DMS53 (cell line): ENCODE data around the gene PTPRM.
"Not testable (repeated sequence)": the region's sequence is repeated elsewhere in the genome, so short reads cannot be mapped to it uniquely, and the experiment has no call there.

Experiments used
- DNase-seq: peaks from one replicate; lab custom pipeline; 2025; lab: John Stamatoyannopoulos, UW

PTPRM gene

DNA sequence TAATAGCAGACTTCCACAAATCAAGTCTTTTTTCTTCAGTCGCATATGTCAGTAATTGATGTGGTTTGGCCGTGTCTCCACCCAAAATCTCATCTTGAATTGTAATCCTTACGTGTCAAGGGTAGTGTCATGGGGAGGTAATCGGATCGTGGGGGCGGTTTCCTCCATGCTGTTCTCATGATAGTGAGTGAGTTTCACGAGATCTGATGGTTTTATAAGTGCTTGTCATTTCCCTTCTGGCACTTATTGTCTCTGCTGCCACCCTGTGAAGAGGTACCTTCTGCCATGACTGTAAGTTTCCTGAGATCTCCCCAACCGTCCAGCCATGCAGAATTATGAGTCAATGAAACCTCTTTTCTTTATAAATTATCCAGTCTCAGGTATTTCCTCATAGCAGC is 478.8 kb downstream of the PTPRM start:
- DNase-seq: no peak

DNA sequence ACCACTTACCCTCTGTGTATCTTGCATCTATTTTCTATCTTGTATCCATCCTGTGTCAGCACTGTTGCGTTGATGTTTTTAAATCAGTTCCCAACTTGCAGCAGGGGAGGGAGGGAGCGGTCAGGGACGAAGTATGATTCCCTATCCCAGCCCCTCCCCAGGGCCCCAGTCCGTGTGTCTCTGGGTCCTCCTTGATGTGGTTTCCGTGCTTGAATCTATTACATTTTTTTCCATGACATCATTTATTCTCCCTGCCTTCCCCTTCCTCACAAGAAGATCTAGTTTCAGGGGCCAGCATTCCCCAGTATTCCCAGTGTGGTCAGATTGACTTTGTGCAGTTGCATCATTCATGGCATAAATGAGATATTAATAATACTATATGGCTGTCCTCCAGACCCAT is 479.3 kb downstream of the PTPRM start:
- DNase-seq: no peak

DNA sequence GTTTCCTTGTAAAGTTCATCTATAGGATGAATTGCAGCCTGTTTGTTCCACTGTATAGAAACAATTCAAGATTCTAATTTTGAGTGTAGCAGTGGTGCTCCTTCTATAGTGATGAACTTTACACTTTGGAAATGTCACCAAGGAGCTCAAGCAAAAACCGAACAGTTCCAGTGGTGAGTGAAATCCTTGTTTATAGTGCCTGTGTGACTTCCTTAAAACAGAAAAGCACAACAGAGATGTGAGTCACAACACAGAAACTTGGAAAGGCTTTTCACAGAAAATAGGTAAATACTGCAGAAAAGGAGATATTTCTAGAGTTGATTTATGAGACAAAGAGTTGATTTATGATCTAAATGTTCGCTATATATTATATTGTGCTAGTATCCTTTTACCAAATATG is 482.0 kb downstream of the PTPRM start:
- DNase-seq: peak; percentile 53

DNA sequence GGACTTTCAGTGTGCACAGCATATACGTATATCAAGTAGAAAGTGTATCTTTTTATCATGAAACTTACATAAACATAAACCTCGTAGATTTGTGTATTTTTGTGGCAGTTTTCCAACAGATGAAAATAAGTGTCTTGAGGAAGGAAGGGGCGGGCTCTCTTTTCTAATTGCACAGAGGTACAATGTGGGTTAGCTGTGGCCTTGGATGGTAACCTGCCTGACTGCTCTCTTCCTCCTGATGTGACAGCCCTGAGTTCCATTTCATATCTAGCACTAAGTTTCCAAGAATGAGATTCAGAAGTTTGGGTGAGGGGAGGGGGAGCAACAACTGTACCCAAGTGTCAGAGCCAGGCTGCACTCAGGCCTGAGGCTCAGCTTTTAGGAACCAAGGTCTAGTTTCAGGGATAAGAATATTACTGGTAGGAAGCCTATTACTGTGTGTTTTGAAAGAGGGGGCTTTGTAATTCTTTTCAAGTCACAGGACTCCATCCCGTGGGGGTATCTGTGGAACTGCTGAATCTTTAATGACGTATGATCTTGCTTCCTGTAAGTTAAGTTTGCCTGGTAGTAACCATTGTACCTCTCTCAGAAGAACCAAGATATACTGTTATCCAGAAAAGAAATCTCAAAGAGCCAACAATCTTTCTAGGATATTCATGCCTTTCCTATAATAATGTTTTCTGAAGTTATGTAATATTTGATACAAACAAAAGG is 483.7 kb downstream of the PTPRM start:
- no peak for DNase-seq

DNA sequence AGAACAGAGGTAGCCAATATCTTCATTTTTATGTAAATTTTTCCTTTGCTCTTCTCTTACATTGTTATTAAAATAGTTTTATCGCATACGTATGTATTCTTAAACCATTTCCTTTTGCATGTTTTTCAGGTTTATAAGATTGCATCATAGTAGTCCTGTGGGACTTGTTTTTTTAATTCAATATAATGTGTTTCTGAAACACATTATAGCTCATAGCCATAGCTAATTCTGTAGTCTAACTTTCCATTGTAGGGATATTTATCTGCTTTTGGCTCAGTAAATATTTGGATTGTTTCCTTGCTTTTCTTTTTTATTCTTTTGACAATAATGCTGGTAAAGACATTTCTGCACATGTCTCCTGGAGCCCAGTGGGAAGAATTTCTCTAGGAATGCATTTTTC is 484.3 kb downstream of the PTPRM start:
- no peak for DNase-seq

DNA sequence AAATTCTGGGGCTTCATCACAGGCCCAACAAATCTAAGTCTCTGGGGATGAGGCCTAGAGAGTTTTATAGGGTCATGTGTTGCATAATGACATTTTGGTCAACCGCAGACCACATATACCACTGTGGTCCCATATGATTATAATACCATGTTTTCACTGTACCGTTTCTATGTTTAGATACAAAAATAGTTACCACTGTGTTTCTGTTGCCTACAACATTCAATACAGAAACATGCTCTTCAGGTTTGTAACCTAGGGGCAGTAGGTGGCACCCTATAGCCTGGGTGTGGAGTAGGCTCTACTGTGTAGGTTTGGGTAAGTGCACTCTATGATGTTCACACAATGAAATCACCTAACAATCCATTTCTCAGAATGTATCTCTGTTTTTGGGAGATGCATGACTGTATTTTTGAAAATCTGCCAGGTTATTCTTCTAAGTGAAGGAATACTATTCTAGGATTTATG is 485.2 kb downstream of the PTPRM start:
- peak; percentile 83 for DNase-seq

DNA sequence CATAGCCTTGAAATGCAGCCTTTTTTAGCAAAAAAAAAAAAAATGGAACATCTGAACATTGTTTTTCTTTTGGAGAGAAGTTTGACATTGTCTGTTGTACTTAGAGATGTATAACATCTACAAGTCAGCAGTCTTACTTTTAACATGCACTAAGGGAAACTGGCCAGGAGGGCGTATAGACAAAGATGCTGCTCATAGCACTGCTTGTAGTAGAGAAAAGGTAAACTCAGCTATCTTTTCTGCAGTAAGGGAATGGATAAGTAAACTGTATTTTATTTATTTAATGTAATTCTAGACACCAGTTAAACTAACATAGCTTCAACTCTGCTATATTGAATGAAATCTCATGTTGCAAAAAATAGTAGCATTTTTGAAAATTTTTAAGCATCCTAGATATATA is 489.6 kb downstream of the PTPRM start:
- DNase-seq: peak; percentile 24

DNA sequence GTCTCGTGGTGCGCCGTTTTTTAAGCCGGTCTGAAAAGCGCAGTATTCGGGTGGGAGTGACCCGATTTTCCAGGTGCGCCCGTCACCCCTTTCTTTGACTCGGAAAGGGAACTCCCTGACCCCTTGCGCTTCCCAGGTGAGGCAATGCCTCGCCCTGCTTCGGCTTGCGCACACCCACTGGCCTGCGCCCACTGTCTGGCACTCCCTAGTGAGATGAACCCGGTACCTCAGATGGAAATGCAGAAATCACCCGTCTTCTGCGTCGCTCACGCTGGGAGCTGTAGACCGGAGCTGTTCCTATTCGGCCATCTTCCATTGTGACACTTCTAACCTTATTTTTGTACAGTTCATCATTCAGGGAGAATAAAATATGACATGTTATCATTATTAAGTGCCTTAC is 496.0 kb downstream of the PTPRM start:
- not testable (repeated sequence) for DNase-seq

DNA sequence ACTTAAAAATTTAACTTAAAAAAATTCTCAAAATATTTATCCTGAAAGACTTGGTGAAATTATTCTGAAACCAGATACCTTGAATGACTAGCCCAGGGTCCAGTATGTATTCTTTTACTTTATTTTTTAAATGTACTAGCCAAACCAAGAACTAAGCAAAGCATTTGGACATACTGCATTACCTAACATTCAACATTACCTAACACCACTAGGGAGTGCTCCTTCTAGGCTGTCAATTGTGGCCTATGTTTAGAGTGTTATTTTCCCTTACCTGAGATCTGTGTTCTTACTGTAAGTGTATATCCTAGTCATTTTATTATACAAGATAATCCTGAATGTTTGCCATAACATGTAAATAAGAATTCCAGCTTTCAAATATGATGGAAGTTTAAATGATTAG is 496.6 kb downstream of the PTPRM start:
- DNase-seq: peak; percentile 56

DNA sequence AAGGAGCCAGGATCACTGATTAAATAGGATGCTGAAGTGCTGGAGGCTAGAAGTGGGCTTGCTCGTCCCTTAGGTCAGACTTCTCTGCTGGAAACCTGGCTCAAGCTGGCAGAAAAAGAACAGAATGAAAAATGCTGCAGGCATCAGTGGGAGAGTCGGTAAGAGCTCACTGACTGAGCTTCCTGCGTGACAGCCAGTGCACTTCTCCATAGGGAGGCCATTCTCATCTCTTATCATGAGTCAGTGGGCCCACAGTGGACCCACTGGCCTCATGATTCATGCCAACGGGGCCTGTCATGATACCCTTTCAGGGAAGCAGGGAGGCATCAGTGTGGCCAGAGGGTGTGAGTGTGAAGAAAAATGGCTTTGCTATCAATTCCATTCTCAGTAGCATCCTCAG is 498.2 kb downstream of the PTPRM start:
- no peak for DNase-seq

DNA sequence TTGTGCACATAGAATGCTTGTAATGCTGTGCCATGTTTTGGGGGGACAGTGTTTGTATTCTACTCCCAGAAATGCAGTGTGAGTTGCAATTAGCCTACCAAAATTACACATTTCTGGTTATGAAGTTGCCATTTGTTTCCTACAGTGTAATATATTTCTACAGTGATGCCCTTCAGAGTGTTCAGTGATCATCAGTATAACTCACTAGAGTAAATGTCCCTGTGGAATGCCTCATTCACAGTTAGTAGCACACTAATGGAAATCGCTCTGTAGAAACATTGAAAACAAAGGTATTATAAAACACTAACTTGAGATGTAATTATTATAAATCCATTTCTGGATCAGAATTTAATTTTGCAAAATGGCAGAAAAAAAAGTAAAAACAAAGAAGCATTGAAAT is 498.7 kb downstream of the PTPRM start:
- DNase-seq: no peak

DNA sequence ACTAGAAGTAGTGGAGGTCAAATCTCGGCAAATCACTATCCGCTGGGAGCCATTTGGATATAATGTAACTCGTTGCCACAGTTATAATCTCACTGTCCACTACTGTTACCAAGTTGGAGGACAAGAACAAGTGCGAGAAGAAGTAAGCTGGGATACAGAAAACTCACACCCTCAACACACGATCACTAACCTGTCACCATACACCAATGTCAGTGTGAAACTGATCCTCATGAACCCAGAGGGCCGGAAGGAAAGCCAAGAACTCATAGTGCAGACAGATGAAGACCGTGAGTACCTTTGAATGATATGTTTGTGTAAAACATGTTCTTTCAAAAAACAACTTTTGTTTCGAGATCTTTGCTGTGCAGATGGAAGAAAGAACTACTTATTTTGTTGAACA is 502.6 kb downstream of the PTPRM start:
- no peak for DNase-seq

DNA sequence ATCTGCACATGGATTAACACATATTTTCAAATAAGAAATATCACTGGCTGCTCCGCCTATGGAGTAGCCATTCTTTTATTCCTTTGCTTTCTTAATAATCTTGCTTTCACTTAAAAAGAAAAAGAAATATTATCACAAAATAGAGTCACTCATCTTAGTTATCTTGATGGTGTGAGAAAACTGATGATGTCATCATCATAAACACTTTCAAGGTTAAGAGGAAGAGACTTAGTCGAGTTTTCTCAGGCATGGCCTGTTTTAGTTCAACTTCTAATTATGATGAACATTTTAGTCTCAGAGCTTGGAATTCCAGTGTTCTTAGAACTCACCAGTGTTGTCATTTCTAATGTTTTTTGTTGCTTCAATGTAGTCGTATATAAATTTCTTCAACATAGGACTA is 506.1 kb downstream of the PTPRM start:
- DNase-seq: peak; percentile 46

DNA sequence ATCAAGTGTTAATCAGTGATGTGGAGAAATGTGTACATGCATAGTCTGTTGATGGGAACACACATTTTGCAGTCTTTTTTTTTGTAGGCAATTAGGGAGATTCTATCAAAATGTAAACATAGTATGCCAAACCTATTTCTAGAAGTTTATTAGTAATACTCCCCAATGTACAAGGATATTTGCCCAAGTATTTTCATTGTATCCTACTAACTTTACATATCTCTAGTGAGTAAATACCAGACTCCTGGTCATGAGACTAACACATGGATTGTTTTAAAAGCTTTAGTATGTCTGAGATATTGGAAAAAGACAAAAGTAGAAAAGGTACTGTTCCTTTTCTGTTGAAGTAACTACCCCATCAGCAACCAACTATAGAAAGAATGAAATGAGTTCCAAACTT is 513.0 kb downstream of the PTPRM start:
- no peak for DNase-seq

DNA sequence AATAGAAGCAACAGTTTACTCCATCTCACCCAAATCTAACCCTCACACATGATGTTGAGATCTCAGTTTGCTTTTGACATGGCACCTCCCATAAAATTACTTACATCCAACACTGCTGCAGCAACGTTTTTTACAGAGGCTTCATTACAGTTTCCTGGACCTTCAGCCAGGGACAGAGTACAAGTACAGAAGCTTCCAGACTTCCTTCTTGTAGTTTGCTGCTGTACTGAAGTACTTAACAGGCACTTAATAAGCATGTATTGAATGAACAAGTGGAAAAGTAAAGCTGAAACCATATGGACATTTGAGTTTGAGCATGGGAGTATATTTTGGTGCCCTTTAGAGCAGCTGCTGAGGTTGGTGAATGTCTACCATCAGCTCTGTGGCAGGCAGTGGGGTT is 514.2 kb downstream of the PTPRM start:
- DNase-seq: peak; percentile 61

DNA sequence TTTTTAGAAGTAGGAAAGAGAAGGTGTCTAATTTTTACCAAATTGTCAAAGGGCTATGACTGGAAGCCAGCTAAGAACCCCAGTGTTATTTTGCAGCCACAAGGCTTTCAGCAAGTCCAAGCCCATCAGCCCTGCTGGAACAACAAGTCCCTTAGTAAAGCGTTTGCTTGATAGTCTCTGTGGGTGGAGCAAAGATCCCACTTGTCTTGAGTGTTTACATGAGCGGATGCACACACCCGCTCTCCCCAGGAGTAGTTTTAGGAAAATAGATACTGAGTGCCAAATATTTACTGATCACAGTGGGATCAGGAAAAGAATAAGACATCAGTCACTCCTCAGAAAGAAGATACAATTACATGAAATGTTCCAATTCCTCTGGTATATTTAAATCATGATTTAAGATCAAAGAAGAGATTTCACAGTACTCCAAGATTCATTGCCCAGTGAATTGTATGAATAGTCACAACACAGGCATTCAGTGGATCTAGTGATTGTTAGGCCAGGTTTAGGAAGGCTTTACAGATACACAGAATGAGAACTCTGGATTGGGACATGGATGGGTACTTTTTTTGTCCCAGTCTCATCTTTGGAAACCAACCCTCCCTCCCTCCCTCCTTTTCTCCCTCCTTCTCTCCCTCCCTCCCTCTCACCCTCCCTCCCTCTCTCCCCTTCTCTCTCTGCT is 514.9 kb downstream of the PTPRM start:
- peak; percentile 95 for DNase-seq

DNA sequence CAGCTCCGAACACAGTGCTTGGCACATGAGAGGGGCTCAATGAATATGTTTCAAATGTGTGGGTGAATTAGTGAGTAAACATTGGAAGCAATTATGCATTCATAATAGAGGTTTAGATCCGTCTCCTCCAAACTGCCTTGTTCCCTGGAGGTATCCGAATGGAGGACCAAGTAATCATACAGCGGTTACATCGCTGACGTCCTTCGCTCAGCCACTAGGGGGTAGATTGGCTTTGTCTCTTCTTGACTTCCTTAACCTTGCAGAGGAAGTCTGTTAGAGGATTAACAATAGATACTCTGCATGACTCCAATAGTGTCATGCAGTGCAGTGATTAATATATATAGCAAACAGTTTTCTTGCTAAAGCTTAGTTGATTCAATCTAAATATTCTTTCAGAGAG is 517.0 kb downstream of the PTPRM start:
- DNase-seq: peak; percentile 68

DNA sequence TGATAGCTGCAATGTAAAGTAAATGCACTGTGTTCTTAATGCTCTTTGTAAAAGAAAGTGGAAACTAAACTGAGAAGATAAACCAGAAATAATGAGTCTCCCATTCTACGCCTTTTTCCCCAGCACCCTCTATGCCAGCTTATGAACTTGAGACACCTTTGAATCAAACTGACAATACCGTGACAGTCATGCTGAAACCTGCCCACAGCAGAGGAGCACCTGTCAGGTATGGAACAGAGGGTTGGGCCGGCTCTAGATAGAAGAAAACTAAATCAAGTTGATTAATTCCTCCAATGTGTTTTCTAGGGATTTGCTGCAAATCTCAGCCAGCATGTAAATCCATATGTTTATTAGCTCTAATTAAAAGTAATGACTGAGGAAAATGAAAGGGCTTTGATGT is 521.5 kb downstream of the PTPRM start:
- no peak for DNase-seq

DNA sequence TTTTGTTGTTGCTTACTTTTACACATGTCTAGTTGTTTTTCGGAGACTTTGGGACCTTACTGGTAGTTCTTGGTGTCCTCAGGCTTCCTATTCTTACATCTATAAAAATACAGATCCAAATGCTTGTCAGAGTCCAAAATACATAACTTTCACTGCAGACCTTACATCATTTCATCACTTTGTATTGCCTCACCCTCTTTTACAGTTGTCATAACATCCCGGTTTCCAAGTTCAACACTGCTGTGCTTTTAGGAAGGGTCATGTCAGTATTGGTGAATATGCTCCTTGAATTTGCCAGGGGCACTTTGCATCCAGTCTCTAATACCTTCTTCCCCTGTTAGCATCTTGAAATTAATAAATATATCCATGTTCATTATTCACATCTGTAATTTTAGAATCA is 523.9 kb downstream of the PTPRM start:
- DNase-seq: no peak

DNA sequence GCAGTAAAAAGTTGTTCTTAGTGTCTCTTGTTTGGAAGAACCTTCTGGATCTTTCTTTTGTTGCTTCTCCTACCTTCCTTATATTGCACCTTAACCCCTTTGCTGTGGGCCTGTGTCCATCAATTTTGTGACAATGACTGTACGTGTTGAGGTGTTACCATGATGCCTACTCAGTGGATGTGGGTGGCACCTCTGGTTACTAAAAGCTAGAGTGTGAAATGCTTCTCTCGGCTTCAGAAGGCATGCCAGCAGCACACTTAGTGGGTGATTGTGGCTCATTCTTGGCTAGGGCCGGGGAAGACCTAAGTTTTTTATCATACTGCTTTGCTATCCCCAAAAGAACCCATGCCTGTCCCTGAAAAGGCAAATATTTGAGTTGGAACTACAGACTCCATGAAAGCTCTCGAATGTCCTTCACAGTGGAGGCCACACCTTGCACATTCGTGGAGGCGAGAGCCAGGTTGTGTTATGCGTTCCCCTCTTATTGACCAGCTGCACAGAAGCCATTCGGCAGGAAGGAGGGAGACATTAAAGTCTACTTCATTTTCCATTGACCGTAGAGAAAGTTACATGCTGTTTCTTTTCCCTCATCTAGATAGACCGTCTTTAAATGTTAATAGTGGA is 528.9 kb downstream of the PTPRM start:
- no peak for DNase-seq

DNA sequence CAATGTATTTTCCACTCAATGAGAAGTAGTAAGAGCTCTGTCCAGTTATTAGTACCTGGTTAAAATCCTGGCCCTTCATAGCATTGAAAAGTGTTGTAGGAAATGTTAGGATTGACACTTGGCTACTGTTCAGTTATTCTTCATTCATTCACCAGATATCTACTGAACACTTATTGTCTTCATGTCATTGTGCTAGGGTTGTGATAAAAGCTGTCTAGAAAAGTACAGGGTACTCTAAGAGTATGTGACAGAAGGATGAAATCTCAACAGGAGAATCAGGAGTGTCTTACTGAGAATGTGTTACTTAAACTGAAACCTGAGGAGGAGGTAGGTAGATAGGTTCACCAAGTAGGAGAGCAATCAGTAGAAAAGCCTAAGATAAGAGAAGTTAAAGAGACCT is 530.3 kb downstream of the PTPRM start:
- no peak for DNase-seq

DNA sequence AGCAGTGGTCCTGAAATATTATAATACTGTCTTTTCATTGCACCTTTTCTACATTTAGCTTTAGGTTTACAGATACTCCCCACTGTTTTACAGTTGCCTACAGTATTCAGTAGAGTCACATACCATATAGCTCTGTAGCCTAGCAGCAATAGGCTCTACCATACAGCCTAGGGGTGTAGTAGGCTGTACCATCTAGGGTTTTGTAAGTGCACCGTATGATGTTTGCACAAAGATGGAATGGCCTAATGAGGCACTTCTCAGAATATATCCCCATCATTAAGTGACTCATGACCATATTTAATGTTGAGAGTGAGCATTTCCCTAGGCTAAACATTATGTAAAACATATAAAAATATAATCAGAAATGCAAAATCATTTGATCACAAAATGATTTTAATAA is 530.8 kb downstream of the PTPRM start:
- peak; percentile 33 for DNase-seq

DNA sequence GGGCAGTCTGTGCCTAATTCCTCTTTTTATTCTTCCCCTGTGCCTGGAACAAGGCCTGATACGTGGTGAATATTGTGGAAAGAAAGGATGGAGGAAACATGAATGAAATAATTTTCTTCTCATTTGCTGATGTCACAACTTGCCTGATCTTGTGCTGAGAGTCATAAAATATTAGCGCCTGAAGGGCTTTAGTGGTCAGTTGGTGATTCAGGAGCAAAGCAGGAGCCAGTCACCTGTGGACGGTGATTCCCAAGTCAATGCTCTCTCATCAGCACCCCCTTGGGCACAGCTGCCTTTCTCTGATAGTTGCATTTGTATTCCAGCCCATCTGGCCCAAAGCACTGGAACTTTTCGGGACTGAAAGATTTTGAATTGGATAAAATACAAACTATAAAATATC is 539.5 kb downstream of the PTPRM start:
- DNase-seq: no peak
